NAMALWA (cell line): Measurements from ENCODE around the gene MAP2K5.

ENCODE experiments used
- DNase-seq: peaks from one replicate; pipeline ENCODE4 v3.0.0-alpha.2; 2015; ENCODE audit warnings: low spot score

MAP2K5 gene

GRCh38 chr15:67758619-67759300 is 216.3 kb downstream of the MAP2K5 start:
- DNase-seq, result peak; percentile 8

GRCh38 chr15:67760901-67761300 is 218.4 kb downstream of the MAP2K5 start:
- DNase-seq, result no peak

DNA sequence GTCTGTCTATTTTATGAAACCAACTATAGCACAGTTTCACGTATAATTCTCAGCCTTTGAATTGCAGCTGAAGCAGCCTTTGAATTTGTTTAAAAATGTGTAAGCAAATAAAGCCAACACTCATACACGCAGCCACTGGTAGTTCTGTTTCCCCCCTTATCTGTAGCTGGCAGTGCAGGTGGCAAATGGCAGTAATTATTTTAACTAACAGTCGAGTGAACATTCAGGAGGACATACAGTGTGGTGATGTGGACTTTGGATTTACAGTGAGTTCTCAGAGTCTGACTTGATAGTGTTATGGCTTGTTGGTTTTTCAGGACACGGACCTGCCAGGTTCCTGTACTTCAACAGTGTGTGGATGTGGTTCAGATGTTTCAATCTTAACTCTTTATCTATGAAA is 218.8 kb downstream of the MAP2K5 start:
- DNase-seq, result peak; percentile 74

GRCh38 chr15:67762610-67763368 is 220.3 kb downstream of the MAP2K5 start:
- peak; percentile 74 for DNase-seq

GRCh38 chr15:67765701-67766100 is 223.2 kb downstream of the MAP2K5 start:
- DNase-seq, result no peak

GRCh38 chr15:67766968-67767367 is 224.5 kb downstream of the MAP2K5 start:
- no peak for DNase-seq

- no peak for DNase-seq
Measured at GRCh38 chr15:67768313-67768977, 225.9 kb downstream of the MAP2K5 start.

GRCh38 chr15:67769497-67770357 is 227.2 kb downstream of the MAP2K5 start:
- DNase-seq, result no peak

GRCh38 chr15:67770358-67770628 is 227.8 kb downstream of the MAP2K5 start:
- no peak for DNase-seq

DNA sequence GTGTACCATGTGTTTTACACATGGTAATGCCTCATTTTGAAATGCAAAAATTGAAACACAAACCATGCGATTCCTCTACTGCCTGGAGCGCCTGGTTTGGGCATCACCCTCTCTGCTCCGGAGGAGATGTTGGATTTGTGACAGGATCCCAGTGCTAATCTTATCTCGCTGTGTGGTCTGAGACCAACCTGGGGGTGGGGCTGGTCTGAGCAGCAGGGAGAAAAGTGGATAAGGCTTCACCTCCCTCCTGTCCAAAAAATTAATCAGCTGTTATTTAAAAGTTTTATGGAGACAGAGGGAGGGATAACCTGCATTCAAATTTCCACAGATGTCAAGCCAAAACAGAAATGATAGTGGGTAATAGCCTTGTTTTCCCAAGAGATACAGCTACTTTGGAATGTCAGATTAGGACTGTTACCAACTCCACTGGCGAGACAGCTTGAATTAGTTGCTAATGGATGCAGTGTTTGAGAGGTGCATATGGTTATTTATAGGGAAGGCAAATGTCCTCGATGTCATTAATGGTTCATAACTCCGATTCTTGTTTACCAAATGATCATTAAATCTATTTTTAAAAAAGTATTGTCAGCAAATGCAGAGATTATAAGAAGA is 228.8 kb downstream of the MAP2K5 start:
- no peak for DNase-seq

DNA sequence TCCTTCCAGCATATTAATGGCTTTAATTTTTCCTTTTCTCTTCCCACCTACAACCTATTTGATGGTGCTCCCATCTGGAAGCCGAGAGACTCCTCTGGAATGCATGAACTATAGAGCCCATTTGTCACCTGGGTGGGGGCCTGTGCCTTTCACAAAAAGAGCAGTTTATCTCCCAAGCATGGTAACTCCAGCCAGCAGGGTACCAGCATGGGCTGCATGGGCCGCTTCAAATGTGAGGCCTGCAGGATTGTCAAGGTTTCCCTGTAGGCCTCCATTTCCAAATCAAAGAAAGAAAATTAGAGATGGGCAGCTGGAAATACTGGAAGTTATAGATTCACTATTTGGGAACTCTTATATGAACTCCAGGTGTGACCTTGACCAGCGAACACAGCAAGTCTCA is 232.1 kb downstream of the MAP2K5 start:
- no peak for DNase-seq

GRCh38 chr15:67775250-67775649 is 232.7 kb downstream of the MAP2K5 start:
- DNase-seq, result no peak

DNA sequence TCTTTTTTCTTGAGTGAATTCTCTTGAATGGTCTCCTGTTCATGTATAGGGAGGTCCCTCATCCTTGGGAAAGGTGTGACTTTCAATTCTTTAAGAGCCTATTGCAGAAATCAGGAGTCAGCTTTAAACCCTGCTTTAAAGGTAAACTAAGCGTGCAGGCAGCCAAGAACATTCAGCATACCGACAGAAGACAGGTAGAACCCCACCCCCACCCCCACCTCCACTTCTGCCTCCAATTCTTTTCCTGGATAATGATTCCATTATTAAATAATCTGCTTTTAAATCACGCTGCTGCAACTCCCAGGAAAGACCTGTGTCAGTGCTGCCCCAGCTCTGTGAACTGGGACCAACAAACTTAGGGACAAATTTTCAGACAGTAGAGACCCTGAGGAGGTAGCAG is 233.5 kb downstream of the MAP2K5 start:
- no peak for DNase-seq

- DNase-seq, result no peak
Measured at GRCh38 chr15:67776600-67776999, 234.1 kb downstream of the MAP2K5 start.

GRCh38 chr15:67777071-67777470 is 234.6 kb downstream of the MAP2K5 start:
- DNase-seq, result no peak

- DNase-seq, result no peak
Measured at GRCh38 chr15:67777773-67778172, 235.3 kb downstream of the MAP2K5 start.

DNA sequence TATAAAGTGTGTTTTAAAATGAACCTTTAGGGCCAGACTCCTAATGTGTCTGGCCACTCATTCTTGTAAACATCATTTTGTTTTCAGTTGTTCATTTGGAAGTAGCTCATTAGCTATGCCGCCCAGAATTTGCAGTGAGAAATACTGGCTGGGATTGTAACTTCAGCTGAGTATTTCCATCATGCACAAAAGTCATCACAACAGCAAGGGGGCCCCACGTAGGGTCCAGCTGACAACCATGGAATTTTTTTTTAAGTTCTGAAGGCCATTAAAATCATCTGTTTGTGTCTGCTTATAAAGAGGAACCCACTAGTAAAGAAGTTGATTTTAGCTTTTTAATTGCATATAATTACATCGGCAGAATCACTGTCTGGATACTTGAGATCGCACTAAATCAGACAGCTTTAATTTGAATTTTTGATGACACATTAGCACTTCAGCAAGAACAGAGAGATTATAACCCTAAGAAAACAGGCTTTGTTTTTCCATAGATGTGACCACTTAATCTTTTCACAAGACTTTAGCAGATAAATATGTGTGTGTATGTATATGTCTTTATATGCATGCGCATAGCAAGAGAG is 236.6 kb downstream of the MAP2K5 start:
- DNase-seq, result no peak

DNA sequence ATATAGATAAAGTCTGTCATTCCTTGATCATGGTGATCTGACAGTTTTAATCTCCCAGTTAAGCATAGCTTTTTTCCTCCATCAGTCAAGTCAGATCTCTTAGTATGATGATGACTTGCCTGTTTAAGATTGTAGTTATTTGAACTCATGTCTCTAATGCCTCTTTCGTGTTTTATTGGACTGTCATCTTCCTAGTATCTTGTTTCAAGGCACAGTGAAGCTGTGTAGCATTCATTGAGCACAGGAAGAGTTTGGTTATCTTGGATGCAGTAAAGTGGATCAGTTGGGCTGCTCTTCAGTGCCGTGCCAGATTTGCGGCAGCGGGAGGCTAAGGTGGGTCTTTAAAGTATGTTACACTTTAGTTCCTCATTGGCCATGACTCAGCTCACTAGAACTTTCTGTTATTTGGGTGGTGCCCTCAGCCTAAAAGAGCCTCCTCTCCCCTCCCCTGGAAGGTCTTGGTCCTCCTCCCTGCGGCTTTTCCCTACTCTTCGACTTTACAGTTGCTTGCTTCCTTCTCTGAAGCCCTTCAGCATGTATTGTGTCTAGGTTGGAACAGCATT is 237.1 kb downstream of the MAP2K5 start:
- no peak for DNase-seq

DNA sequence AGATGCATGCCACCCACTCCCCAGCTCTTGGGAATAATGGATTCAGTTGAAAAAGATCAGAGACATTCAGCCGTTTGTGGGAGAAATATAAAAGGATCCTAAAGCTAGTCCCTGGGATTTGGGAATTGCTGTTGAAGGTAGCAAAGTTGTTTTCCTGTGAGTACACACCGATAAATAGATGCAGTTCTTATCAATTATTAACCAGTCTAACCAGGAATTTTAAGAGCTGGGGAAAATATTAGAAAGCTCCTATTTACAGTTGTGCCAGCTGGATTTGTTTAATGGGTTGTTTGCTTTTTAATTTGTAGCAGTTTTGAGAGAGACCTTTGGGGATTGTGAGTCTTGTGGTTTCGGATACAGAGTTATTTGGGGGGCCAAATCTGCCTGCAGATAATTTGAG is 238.6 kb downstream of the MAP2K5 start:
- no peak for DNase-seq

- no peak for DNase-seq
Measured at GRCh38 chr15:67781907-67782690, 239.6 kb downstream of the MAP2K5 start.

DNA sequence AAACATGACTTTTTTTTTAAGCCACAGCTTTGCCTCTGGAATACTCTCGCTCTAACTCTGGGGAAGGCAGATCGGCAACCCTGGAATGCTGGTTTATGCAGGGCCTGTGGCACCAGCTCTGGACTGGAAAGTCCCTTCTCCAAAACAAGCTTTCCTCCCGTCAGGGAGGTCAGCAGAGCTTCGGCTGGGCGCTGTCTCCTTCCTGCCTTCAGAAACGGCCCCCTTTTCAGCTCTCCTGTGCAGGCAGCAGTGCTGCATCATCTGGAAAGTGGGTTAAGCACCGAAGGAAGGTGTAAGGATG is 240.1 kb downstream of the MAP2K5 start:
- DNase-seq, result no peak
